ENCODE data around the gene CAPN10. TPM values are rescaled to one million over a fixed set of nuclear protein-coding genes. Genes with fewer than 3 reads are reported as not detected.
A peak's percentile ranks its signal among the peaks of the same experiment; 100 is the strongest.

The CAPN10 gene
- total RNA-seq, 1 experiment from 2014 or later, result 90.2 TPM

GRCh38 chr2:240602266-240603050 lies 15.9 kb downstream of the CAPN10 start:
- DNase-seq (ENCODE audit: low spot score), result no peak

- DNase-seq (ENCODE audit: low spot score), result no peak
These were observed 16.7 kb downstream of the CAPN10 start for GRCh38 chr2:240603081-240603835.

DNA sequence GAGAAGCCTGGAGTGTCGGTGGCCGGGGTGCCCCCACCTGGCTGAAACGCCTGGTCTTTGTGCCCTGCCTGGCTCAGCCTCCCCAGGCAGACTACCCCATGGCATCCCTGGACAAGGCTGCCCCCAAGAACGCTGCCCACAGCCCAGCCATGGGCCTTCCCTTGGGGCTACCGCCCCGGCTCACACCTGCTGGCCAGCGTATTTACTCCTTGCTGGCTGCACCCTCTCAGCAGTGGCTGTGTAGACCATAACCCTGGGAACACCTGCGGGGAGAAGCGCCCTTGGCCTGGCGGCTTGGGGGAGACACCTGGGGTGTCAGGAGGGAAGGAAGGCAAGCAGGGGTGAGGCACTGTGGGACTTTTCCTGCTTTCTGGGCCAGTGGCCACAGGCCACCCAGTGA lies 17.3 kb downstream of the CAPN10 start:
- no peak for DNase-seq (ENCODE audit: low spot score)

- DNase-seq (ENCODE audit: low spot score), result peak; percentile 95
These were observed 17.9 kb downstream of the CAPN10 start for GRCh38 chr2:240604291-240604938.

GRCh38 chr2:240604939-240605716 lies 18.6 kb downstream of the CAPN10 start:
- DNase-seq (ENCODE audit: low spot score), result peak; percentile 85

GRCh38 chr2:240605867-240606743 lies 19.6 kb downstream of the CAPN10 start:
- peak; percentile 16 for DNase-seq (ENCODE audit: low spot score)

DNA sequence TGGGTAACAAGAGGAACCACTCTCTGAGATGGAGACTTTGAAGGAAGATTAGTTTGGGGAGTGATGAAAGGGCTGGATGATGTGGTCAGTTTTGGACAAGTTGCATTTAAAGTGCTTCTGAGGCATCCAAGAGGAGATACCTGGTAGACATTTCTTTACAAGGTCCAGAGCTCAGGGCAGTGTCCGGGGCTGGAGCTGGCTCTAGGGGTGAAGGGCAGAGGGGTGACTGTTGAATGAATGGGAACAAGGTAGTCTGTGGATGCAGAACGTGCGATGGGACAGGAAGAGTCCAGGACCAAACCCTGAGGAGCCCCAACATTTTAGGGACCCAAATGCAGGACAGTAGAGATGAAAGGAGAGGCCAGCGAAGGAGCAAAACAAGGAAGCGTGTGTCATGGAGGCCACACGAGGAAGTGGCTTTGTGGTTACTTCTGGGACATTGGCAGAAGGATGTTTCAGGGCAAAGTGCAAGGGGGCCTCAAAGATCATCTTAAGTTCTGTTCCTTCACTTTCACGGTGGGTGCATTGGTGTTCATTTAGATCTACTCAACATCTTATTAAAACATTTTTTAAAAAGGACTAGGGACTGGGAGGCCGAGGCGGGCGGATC lies 25.2 kb downstream of the CAPN10 start:
- no peak for DNase-seq (ENCODE audit: low spot score)

GRCh38 chr2:240613781-240614180 lies 27.2 kb downstream of the CAPN10 start:
- DNase-seq (ENCODE audit: low spot score), result no peak

- no peak for DNase-seq (ENCODE audit: low spot score)
These were observed 27.9 kb downstream of the CAPN10 start for GRCh38 chr2:240614391-240614790.

DNA sequence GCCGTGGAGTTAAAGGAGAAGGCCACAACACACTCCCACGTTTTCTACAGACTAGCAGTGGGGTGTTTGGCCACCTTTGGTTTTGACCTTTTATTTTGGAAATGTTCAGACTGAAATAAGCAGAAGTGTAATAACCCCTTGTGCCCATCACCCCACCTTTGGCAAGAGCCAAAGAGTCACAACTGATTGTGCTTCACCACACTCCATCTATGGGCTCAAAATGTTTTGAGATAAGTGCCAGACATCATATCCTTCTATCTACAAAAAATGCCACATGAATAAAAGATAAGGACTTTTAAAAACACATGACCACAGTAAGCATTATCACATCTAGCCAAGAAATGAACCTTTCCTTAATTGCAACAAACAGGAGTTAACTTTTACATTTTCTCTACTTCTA lies 28.9 kb downstream of the CAPN10 start:
- DNase-seq (ENCODE audit: low spot score), result no peak

DNA sequence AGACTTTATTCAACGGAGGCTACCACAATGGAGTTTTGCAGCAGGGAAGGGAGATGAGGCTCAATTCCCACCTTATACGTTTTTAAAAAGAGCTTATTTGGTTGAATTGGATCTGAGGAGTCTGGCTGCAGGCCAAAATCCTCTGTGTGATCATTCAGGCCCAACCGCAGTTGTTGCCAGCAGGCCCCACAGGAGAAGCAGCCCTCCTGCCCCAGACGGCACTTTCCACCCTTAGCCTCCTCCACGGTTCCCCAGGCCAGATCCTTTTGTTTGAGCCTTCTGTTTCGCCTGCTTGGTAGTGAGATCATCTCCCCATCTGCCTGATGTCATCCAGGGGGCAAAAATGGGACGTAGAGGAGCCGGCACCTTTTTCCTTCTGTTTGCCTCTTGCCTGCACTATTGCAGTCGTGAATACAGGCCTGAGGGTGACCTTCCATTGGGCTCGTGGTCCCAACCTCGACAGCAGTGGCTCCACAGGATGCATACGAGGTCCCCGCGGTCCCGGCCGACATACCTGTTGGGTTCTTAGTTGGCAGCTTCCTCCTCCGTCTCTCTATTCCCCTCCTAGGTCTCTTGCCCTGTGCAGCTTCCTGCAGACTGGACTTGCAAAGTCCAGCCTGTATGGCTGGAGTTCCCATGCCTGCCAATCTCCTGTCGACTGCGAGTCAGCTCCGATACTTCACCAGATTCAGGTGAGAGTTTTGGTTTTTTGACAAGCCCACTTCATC lies 29.4 kb downstream of the CAPN10 start:
- DNase-seq (ENCODE audit: low spot score), result no peak

DNA sequence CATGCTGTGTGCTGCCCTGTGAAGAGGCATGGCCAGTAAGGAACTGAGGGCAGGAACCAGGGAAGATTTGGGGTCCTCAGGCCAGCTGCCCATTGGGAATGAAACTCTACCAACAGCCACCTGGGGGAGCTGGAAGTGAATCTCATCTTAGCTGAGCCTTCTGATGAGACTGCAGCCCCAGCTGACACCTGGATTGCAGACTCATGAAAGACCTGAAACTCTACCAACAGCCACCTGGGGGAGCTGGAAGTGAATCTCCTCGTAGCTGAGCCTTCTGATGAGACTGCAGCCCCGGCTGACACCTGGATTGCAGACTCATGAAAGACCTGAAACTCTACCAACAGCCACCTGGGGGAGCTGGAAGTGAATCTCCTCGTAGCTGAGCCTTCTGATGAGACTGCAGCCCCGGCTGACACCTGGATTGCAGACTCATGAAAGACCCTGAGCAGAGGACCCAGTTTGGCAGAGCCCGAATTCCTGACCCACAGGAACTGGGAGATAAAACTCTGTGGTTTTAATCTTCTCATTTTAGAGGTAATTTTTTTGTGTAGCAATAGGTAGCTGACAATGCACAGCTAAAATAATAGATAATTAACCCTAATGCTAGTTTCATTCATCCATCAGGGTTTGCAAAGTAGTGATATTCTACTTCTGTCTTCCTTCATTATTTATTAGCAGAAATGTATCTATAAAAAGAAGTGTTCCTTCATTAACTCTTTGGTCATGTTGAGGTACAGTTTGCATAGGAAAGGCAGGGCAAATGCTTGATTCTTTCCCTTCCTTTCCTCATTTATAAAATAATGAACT lies 30.5 kb downstream of the CAPN10 start:
- DNase-seq (ENCODE audit: low spot score), result peak; percentile 82

DNA sequence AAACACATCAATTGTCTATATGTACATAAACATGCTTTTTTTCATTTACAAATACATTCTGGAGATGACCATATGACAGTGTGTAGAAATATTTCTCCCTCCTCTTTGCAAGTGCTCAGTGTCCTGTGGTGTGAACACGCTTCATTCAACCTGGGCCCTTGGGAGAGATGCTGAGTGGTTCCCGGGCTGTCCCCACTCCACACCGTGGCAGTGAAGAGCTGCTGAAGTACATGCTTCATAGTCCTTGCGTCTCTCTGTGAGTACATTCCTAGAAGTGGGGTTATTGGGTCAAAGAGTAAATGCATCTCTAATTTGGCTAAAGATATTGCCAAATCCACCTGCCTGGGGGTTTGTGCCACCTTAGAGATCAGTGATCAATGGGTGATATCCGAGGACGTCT lies 32.2 kb downstream of the CAPN10 start:
- DNase-seq (ENCODE audit: low spot score), result no peak

DNA sequence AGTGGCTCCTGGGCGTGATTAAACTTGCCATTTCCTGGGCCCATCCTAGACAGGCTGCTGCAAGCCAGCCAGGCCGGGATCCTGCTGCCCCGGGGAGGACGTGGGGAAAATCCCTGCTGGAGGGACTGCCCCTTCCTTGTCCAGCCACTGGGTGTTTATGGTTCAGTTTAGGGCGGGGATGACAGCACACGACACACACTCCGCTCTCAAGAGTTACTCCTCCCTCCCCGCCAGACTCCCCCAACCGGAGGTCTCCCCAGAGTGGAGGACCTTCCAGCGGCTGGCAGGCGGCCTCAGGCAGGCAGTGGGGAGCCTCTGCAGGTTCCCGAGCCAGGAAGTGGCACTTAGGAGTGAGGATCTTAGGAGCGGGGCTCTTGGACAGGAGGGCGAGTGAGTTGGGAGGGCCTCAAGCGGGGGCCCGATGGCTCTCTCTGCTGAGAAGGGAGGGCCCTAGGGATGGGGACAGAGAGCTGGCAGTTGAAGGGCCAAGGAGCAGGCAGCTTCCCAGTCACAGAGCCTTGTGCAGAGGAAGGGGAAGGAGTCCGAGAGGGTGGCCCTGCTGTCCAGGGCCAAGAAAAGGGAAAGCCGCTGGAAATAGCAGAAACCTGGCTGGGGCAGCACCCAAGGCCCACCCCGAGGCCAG lies 33.1 kb downstream of the CAPN10 start:
- DNase-seq (ENCODE audit: low spot score), result no peak

- DNase-seq (ENCODE audit: low spot score), result no peak
These were observed 33.7 kb downstream of the CAPN10 start for GRCh38 chr2:240620149-240620731.

DNA sequence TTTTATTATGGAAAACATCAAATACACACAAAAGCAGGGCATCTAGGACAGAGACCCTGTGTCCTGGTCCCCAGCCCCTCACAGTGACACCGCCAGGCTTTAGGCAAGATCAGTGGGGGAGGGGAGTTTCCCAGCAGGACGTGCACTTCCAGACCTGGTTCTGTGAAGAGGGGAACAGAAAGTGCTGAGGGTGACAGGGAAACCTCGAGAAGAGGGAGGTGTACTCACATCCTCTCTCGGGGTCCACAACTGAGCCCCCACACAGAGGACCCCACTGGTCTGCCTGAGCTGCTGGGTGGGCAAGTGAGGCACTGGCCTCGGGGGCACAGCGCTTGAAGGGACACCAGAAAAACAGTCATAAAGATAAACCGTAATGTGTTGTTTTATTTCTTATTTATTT lies 34.3 kb downstream of the CAPN10 start:
- no peak for DNase-seq (ENCODE audit: low spot score)

GRCh38 chr2:240622060-240622411 lies 35.5 kb downstream of the CAPN10 start:
- no peak for DNase-seq (ENCODE audit: low spot score)

Measured in HT-29 (cell line).